ENCODE measurements around the gene COA7. TPM values are rescaled to one million over a fixed set of nuclear protein-coding genes. Genes with fewer than 3 reads are reported as not detected.

The COA7 gene
- total RNA-seq, 2 donors from 2014 or later = 14.8 to 23.8 TPM

- DNase-seq = no peak
- no peak overlapping the region for H3K27ac ChIP-seq
- intact Hi-C loops (cut with DNase I) = no loop called here
- H3K36me3 ChIP-seq = no peaks in the 10 kb centered on the region
- H3K9ac ChIP-seq (ENCODE audit: low read depth in 2 of 2, low read length in 2 of 2) = no peak overlapping the region
- H3K4me3 ChIP-seq = no peak overlapping the region
- no peak for TF ChIP-seq CTCF (IDR thresholded peaks at IDR 0.05)
- H3K9me3 ChIP-seq = no peaks in the 10 kb centered on the region
- H3K27me3 ChIP-seq = no peaks in the 10 kb centered on the region
- no peaks in the 10 kb centered on the region for H3K4me1 ChIP-seq
Observed at GRCh38 chr1:52663716-52664115, 34.4 kb downstream of the COA7 start.

DNA sequence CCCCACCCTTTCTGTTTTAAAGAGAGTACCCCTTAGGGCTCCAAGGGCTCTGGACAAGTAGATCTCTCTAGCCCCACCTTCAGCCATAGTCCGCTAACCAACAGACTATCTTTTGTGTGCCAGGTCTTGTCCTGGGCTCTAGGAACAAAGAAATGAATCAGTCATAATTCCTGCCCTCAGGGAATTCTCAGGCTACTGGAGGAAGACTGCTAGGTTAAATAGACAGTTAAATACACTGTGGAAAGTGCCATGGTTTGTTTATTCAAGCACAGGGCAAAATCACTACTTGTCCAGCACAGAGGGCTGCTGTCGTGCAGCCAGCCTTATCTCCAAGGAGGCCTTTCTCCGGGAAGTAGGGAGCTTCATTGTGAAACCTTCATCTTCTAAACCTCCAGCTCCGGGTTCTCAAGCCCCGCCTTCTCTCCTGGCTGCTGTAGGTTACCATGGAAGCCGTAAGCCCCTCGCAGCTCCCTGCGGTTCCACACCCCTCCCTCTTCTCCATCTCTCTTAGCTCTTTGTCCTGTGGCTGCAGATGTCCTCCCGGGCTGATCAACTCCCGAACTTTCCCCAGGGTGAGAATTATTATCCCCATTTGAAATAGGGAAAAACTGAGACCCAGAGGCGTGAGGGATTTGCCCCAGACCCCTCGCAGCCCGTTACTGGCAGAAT lies 35.4 kb downstream of the COA7 start:
- no peak for DNase-seq
- H3K9ac ChIP-seq (ENCODE audit: low read depth in 2 of 2, low read length in 2 of 2) = no peak overlapping the region
- H3K27me3 ChIP-seq = no peaks in the 10 kb centered on the region
- TF ChIP-seq CTCF (IDR thresholded peaks at IDR 0.05) = no peak
- no peak overlapping the region for H3K4me3 ChIP-seq
- no peak overlapping the region for H3K27ac ChIP-seq
- intact Hi-C loops (cut with DNase I) = no loop called here
- no peaks in the 10 kb centered on the region for H3K4me1 ChIP-seq
- no peaks in the 10 kb centered on the region for H3K9me3 ChIP-seq
- H3K36me3 ChIP-seq = no peaks in the 10 kb centered on the region

- intact Hi-C loops (cut with DNase I) = no loop called here
- Histone ChIP-seq H3K27me3 (no peaks in the 10 kb centered on the region), H3K9ac (ENCODE audit: low read depth in 2 of 2, low read length in 2 of 2) (no peak overlapping the region), H3K4me3 (no peak overlapping the region), H3K9me3 (no peaks in the 10 kb centered on the region), H3K27ac (no peak overlapping the region), H3K4me1 (no peaks in the 10 kb centered on the region), H3K36me3 (no peaks in the 10 kb centered on the region)
- DNase-seq = no peak
- TF ChIP-seq CTCF (IDR thresholded peaks at IDR 0.05) = no peak
Observed at GRCh38 chr1:52660807-52661206, 37.3 kb downstream of the COA7 start.

DNA sequence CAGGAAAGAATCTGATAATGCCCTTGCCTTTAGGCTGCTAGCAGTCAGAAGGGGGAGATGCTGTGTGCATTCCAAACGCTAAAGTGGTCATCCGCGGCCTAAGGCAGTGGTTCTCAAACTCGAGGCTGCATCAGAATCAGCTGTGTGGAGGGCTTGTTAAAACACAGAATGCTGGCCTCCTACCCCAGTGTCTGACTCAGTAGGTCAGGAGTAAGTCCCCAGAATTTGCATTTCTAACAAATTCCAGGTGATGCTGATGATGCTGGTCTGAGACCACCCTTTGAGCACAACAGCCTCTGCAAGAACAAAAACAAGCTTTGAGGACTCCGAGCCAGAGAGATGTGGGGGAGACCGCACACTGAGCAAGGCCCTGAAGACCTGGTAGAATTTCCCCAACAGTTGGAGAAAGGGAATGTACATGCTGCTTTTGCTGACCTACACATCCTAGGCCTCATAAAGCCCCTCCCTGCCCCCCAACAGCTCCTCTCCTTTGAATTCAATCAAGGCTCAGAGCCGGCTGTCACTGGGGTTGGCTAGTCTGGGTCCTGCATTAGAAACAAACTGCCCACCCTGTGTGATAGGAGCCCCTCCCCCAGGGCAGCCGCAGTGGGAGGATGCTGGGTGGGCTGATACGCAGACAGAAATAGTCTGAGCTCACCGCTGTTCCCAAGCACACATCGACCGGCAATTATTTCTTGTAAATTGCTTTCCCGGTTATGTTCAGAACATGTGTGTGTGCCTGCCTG lies 38.1 kb downstream of the COA7 start:
- no peak overlapping the region for H3K9ac ChIP-seq (ENCODE audit: low read depth in 2 of 2, low read length in 2 of 2)
- intact Hi-C loops (cut with DNase I) = no loop called here
- no peaks in the 10 kb centered on the region for H3K4me1 ChIP-seq
- DNase-seq = no peak
- no peaks in the 10 kb centered on the region for H3K9me3 ChIP-seq
- no peak overlapping the region for H3K27ac ChIP-seq
- no peak overlapping the region for H3K4me3 ChIP-seq
- H3K27me3 ChIP-seq = no peaks in the 10 kb centered on the region
- no peak for TF ChIP-seq CTCF (IDR thresholded peaks at IDR 0.05)
- H3K36me3 ChIP-seq = no peaks in the 10 kb centered on the region

DNA sequence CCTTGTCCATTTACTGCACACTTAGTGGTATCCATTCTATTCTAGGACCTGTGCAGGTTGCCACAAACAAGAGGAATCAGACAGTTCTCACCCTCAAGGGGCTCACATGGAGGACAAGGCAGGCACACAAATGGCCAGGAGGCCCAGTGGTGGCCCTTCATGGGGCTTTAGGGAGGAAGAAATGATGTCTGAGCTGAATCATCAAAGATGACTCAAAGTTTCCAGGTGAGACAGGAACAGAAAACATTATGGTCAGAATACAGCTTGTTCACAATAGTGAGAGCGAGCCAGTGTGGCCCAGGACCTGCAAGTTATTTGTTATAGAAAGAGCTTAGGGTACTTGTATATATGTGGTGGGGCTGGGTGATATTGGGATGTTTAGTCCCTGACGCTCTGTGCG lies 38.8 kb downstream of the COA7 start:
- H3K27me3 ChIP-seq = no peaks in the 10 kb centered on the region
- H3K36me3 ChIP-seq = no peaks in the 10 kb centered on the region
- no peak overlapping the region for H3K27ac ChIP-seq
- DNase-seq = no peak
- H3K9ac ChIP-seq (ENCODE audit: low read depth in 2 of 2, low read length in 2 of 2) = no peak overlapping the region
- no peaks in the 10 kb centered on the region for H3K9me3 ChIP-seq
- no peaks in the 10 kb centered on the region for H3K4me1 ChIP-seq
- no peak for TF ChIP-seq CTCF (IDR thresholded peaks at IDR 0.05)
- intact Hi-C loops (cut with DNase I) = no loop called here
- H3K4me3 ChIP-seq = no peak overlapping the region

All from colonic mucosa (tissue), 4 donors.